H1 (cell line): ENCODE results near the gene HTRA2. TPM values are rescaled to one million over a fixed set of nuclear protein-coding genes. Genes with fewer than 3 reads are reported as not detected.

Experiments
- CREB1 ChIP-seq: IDR thresholded peaks from 2 replicates; pipeline ENCODE4 v1.6.1; 2012; ENCODE audit warnings: inconsistent platforms
- RAD21 ChIP-seq, 2 experiments: IDR thresholded peaks in 1 of 2; conservative IDR thresholded peaks in 1 of 2; 2 replicates each; pipeline ENCODE4 v1.6.1; 2011; ENCODE audit warnings: low read depth in 2 of 2, low read length in 2 of 2, improper control_type of control experiment in 1 of 2, inconsistent platforms in 1 of 2, mild to moderate bottlenecking in 1 of 2, moderate library complexity in 1 of 2
- polyA plus RNA-seq, 7 experiments: library from polyadenylated mRNA; depleted of rRNA in 3 of 7; stranded (reverse) in 5 of 7; unstranded in 2 of 7; fragments of >200 nt in 5 of 7; fragments of 200-250 nt in 2 of 7; gene quantifications; 1 replicate in 5 of 7; 2 replicates in 1 of 7; 4 replicates in 1 of 7; pipeline versions ENCODE4 v1.2.1 to v1.2.3, GENCODE V29; 2011 to 2013; ENCODE audit warnings: missing spikeins in 2 of 7, mixed read lengths in 2 of 7
- total RNA-seq: library from RNA; stranded (reverse); fragmentation: NEBNext Ultra II Directional; extraction: Animal tissue kit (Norgen Biotek cat#: 25700); gene quantifications from 2 replicates; pipeline ENCODE4 v1.2.1, GENCODE V29; 2021

Gene HTRA2
- total and polyA plus RNA-seq, 2 of the 8 experiments (the other 6 are each of a cell fraction or from before 2014, with no cell fraction given), result 21.6 to 37.6 TPM

- TF ChIP-seq RAD21 (IDR thresholded peaks at IDR 0.05 in 1 of 2, conservative IDR thresholded peaks at IDR 0.05 in 1 of 2; ENCODE audit: low read depth in 2 of 2, low read length in 2 of 2), result no peak
- no peak for TF ChIP-seq CREB1
Observed at GRCh38 chr2:74496997-74497776, 32.5 kb upstream of the HTRA2 start (continued).
